HG03066 (cell line): ENCODE measurements around the gene GATA1.

Source experiments
- ATAC-seq: cut with Tn5 transposase; IDR thresholded peaks from one replicate; pipeline ENCODE4 v1.9.1; 2021; ENCODE audit warnings: low read depth; ENCODE audit not compliant: unreplicated experiment

GATA1 gene

GRCh38 chrX:48839686-48840085, 53.3 kb downstream of the GATA1 start:
- ATAC-seq: no peak
